ENCODE results near the gene EMID1.

GRCh38 chr22:29288837-29289236, 83.1 kb downstream of the EMID1 start:
- TF ChIP-seq REST (IDR thresholded peaks at IDR 0.05; ENCODE audit: insufficient read depth in 1 of 2, low read depth in 2 of 2, low read length in 2 of 2) (no peak), TAF1 (IDR thresholded peaks at IDR 0.05; ENCODE audit: borderline replicate concordance, insufficient read depth, low read length) (no peak), FOXP2 (optimal IDR thresholded peaks at IDR 0.05; ENCODE audit: borderline replicate concordance, extremely low read depth, extremely low read length, insufficient read depth) (no peak), SIN3A (IDR thresholded peaks at IDR 0.05; ENCODE audit: borderline replicate concordance, insufficient read depth, low read length) (no peak), POLR2AphosphoS5 (IDR thresholded peaks at IDR 0.05; ENCODE audit: low read depth, low read length) (no peak)
